HG03558 (cell line): Measurements from ENCODE around the gene TAF10.

Experiments used
- ATAC-seq: cut with Tn5 transposase; IDR thresholded peaks from one replicate; pipeline ENCODE4 v1.9.1; 2021; ENCODE audit warnings: moderate number of reproducible peaks; ENCODE audit not compliant: unreplicated experiment; ENCODE audit errors: extremely low read depth

Gene TAF10

GRCh38 chr11:6563667-6564066 lies 48.3 kb downstream of the TAF10 start:
- no peak for ATAC-seq

GRCh38 chr11:6563121-6563619 lies 48.8 kb downstream of the TAF10 start:
- no peak for ATAC-seq

GRCh38 chr11:6561288-6561687 lies 50.7 kb downstream of the TAF10 start:
- no peak for ATAC-seq
